ENCODE measurements around the gene TRAF3IP3.

TRAF3IP3 gene

GRCh38 chr1:209827384-209828262 lies 71.8 kb downstream of the TRAF3IP3 start, which contains the start of gene UTP25:
Gene UTP25, plus strand, starts transcription at chr1:209827972. Its CDS starts 92 bp downstream, at chr1:209828064.
- H3K9me3 ChIP-seq (ENCODE audit: control insufficient read depth in 2 of 2, low read length in 2 of 2) = no peaks in the 10 kb centered on the region
- H3K9ac ChIP-seq (ENCODE audit: low read length in 2 of 2) = peak within 1 kb of the TSS; percentile 37 to 69
- peak within 1 kb of the TSS; percentile 32 for H3K27ac ChIP-seq (ENCODE audit: low read length)
- H3K27me3 ChIP-seq (ENCODE audit: control insufficient read depth in 1 of 2, insufficient read depth in 2 of 2, low read length in 2 of 2) = no peaks in the 10 kb centered on the region
- peak within 1 kb of the TSS; percentile 91 to 93 for H3K4me3 ChIP-seq (ENCODE audit: low read length in 2 of 2)
- no peaks in the 10 kb centered on the region for H3K4me1 ChIP-seq (ENCODE audit: control insufficient read depth, insufficient read depth, low read length)
- H3K36me3 ChIP-seq (ENCODE audit: control insufficient read depth in 2 of 2, insufficient read depth in 2 of 2, low read length in 2 of 2) = peaks cover 4 to 7% of the 10 kb centered on the region in 2 donors

GRCh38 chr1:209829716-209830115 lies 73.9 kb downstream of the TRAF3IP3 start:
- H3K36me3 ChIP-seq (ENCODE audit: control insufficient read depth in 2 of 2, insufficient read depth in 2 of 2, low read length in 2 of 2) = peaks cover 21 to 24% of the 10 kb centered on the region in 2 donors
- H3K27ac ChIP-seq (ENCODE audit: low read length) = no peak overlapping the region
- H3K27me3 ChIP-seq (ENCODE audit: control insufficient read depth in 1 of 2, insufficient read depth in 2 of 2, low read length in 2 of 2) = no peaks in the 10 kb centered on the region
- H3K9me3 ChIP-seq (ENCODE audit: control insufficient read depth in 2 of 2, low read length in 2 of 2) = no peaks in the 10 kb centered on the region
- no peak overlapping the region for H3K9ac ChIP-seq (ENCODE audit: low read length in 2 of 2)
- no peak overlapping the region for H3K4me3 ChIP-seq (ENCODE audit: low read length in 2 of 2)
- no peaks in the 10 kb centered on the region for H3K4me1 ChIP-seq (ENCODE audit: control insufficient read depth, insufficient read depth, low read length)

GRCh38 chr1:209830722-209831121 lies 74.9 kb downstream of the TRAF3IP3 start:
- Histone ChIP-seq H3K27me3 (ENCODE audit: control insufficient read depth in 1 of 2, insufficient read depth in 2 of 2, low read length in 2 of 2) (no peaks in the 10 kb centered on the region), H3K9ac (ENCODE audit: low read length in 2 of 2) (no peak overlapping the region), H3K36me3 (ENCODE audit: control insufficient read depth in 2 of 2, insufficient read depth in 2 of 2, low read length in 2 of 2) (peaks cover 21 to 30% of the 10 kb centered on the region in 2 donors), H3K4me3 (ENCODE audit: low read length in 2 of 2) (no peak overlapping the region), H3K4me1 (ENCODE audit: control insufficient read depth, insufficient read depth, low read length) (no peaks in the 10 kb centered on the region), H3K27ac (ENCODE audit: low read length) (no peak overlapping the region), H3K9me3 (ENCODE audit: control insufficient read depth in 2 of 2, low read length in 2 of 2) (no peaks in the 10 kb centered on the region)

- Histone ChIP-seq H3K27ac (ENCODE audit: low read length) (no peak overlapping the region), H3K4me3 (ENCODE audit: low read length in 2 of 2) (no peak overlapping the region), H3K27me3 (ENCODE audit: control insufficient read depth in 1 of 2, insufficient read depth in 2 of 2, low read length in 2 of 2) (no peaks in the 10 kb centered on the region), H3K9me3 (ENCODE audit: control insufficient read depth in 2 of 2, low read length in 2 of 2) (no peaks in the 10 kb centered on the region), H3K4me1 (ENCODE audit: control insufficient read depth, insufficient read depth, low read length) (no peaks in the 10 kb centered on the region), H3K9ac (ENCODE audit: low read length in 2 of 2) (no peak overlapping the region), H3K36me3 (ENCODE audit: control insufficient read depth in 2 of 2, insufficient read depth in 2 of 2, low read length in 2 of 2) (peaks cover 25 to 34% of the 10 kb centered on the region in 2 donors)
Measured at GRCh38 chr1:209831615-209832014, 75.8 kb downstream of the TRAF3IP3 start.

Data from stomach smooth muscle (tissue), 2 donors.